NK-92 (cell line): ENCODE data around the gene CARD8.
"Not testable (repeated sequence)": the region's sequence is repeated elsewhere in the genome, so short reads cannot be mapped to it uniquely, and the experiment has no call there.

Source experiments
- DNase-seq: peaks from one replicate; lab custom pipeline; 2025; ENCODE audit not compliant: unreplicated experiment; lab: John Stamatoyannopoulos, UW

Gene CARD8

GRCh38 chr19:48265326-48265725 is 9.6 kb upstream of the CARD8 start:
- DNase-seq = not testable (repeated sequence)

GRCh38 chr19:48260359-48260714 is 4.6 kb upstream of the CARD8 start:
- not testable (repeated sequence) for DNase-seq

GRCh38 chr19:48258992-48259391 is 3.3 kb upstream of the CARD8 start:
- not testable (repeated sequence) for DNase-seq

- DNase-seq = no peak
Measured at GRCh38 chr19:48258350-48258749, 2.6 kb upstream of the CARD8 start.

- DNase-seq = no peak
Measured at GRCh38 chr19:48254529-48254970, 1.2 kb downstream of the CARD8 start.

- DNase-seq = no peak
Measured at GRCh38 chr19:48253999-48254398, 1.7 kb downstream of the CARD8 start.

GRCh38 chr19:48252609-48253008 is 3.1 kb downstream of the CARD8 start:
- no peak for DNase-seq

GRCh38 chr19:48250290-48251025 is 5.3 kb downstream of the CARD8 start:
- no peak for DNase-seq

GRCh38 chr19:48249502-48250014 is 6.2 kb downstream of the CARD8 start:
- DNase-seq = no peak

GRCh38 chr19:48248081-48248833 is 7.5 kb downstream of the CARD8 start:
- DNase-seq = no peak

- DNase-seq = no peak
Measured at GRCh38 chr19:48247212-48247611, 8.5 kb downstream of the CARD8 start.

GRCh38 chr19:48246101-48246500 is 9.6 kb downstream of the CARD8 start:
- DNase-seq = no peak

GRCh38 chr19:48244281-48244680 is 11.4 kb downstream of the CARD8 start:
- DNase-seq = no peak

GRCh38 chr19:48241771-48242170 is 13.9 kb downstream of the CARD8 start:
- not testable (repeated sequence) for DNase-seq

- no peak for DNase-seq
Measured at GRCh38 chr19:48239582-48240141, 16.1 kb downstream of the CARD8 start.

- DNase-seq = no peak
Measured at GRCh38 chr19:48239120-48239519, 16.6 kb downstream of the CARD8 start.

GRCh38 chr19:48237057-48237456 is 18.7 kb downstream of the CARD8 start:
- DNase-seq = no peak

GRCh38 chr19:48230555-48231129 is 25.1 kb downstream of the CARD8 start:
- DNase-seq = no peak

- DNase-seq = no peak
Measured at GRCh38 chr19:48221628-48222027, 34.1 kb downstream of the CARD8 start.

GRCh38 chr19:48220784-48221183 is 34.9 kb downstream of the CARD8 start:
- DNase-seq = not testable (repeated sequence)

GRCh38 chr19:48218997-48219396 is 36.7 kb downstream of the CARD8 start:
- DNase-seq = no peak

GRCh38 chr19:48216933-48217332 is 38.8 kb downstream of the CARD8 start:
- DNase-seq = no peak
